Measurements from ENCODE around the gene SYPL1.
A peak's percentile ranks its signal among the peaks of the same experiment; 100 is the strongest.

SYPL1 gene

DNA sequence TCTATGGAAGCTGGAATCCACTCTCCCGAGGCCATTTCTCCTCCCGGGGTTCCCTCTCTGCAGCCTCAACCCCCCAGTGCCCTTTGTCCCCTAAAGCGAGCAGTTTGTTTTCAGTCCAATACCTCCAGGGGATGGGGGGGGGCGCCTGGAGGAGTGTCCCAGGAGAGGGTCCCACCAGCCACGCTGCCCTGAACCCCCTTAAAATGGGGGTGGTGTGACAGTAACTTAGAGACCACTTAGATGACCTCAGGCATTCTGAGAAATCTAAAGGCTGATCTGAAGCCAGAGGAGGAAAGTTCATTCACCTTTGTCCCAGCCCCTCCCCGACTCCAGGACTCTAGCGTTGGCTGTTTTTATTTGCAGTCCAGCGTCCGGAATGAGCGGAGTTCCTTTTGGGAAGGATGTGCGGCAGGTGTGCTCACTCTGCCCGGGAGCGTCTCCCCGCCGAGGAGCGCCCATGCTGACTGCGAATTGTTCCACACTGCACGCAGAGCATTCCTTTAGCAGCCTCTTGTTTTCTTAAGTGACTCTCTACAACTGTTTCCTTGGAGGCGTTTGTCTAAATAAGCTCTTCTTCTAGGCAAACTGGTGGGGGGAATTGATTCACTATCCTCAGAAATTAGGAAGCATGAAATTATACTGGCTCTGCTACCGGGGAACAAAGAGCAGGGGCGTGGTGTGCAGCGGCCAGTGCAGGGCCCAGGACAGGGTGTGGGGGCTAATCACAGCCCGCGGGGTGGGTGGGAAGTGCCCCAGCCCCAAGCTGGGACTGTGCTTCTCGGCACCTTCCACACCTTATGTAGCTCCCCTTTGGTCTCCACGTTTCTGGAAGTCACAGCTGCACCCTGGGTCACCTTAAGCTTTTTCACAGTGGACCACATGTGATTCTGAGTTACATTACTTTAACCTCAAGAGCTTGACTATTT lies 46.3 kb downstream of the SYPL1 start:
- no peak for DNase-seq (ENCODE audit: low read depth in 2 of 2)

DNA sequence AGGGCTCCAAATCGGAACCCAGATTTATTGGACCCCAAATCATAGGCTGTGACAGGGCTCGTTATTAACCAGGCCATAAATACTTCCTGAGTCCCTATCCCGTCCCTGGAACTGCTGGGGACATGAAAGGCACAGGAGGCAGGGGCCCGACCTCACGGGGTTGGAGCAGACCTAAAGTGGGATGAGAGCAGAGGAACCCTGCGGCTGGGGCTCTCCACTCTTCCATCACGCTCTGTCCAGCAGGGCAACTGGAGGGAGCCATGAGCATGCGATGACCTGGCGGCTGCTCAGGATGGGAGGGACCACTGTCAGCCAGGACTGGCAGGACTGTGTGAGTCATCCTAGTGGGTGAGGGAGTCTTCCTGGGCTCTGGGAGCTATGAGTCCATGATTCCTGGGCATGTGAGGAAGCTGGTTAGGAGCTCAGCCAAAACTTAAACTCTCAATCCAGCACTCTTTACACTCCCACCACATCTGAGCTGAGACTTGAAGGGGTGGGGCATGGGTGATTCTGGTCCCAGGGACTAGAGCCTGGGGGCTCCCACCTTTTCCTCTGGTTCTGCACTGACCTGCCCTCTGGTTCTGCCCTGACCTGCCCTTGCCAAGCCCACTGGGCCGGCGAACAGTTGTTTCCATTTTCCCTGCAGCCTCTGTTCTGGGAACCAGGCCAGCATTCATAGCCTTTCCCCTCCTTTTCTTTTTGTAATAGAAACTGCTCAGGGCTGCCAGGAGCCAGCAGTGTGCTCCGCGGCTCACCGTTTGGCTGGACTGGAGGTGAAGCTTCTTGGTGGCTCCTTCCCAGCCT lies 47.1 kb downstream of the SYPL1 start:
- no peak for DNase-seq (ENCODE audit: low read depth in 2 of 2)

DNA sequence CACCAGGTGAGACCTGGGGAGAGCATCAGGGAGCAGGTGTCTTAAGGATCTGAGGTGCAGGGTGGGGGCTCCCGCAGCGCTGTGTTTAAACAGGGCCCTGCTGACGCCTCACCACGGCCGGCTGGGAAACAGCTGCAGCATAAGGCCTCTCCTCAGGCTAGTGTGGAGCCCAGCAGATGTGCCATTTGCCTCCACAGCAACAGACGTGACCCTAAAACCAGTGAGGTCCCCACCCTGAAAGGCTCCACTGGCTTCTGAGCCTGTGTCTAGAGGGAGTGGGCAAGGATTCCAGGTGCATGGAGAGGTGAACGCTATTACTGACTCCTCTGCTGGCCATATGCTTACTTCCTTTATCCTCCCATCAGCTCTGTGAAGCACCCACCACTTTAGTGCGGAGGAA lies 47.8 kb downstream of the SYPL1 start:
- no peak for DNase-seq (ENCODE audit: low read depth in 2 of 2)

DNA sequence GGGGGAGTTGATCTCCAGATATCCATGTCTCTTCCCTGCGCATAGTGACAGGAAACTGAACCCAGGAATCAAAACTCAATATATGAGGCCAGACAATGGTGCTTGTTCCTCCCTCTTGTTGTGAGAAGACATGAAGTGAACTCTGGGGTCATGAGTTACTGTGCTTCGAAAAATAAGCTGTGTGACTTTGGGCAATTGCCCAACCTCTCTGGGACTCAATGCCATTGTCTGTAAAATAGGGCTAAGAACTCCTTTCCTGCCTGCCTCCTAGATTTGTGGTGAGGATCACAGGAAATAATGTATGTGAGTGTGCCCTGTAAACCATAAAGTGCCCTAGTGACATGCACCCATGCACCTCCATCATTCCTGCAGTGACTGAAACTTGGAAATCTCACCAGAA lies 48.4 kb downstream of the SYPL1 start:
- no peak for DNase-seq (ENCODE audit: low read depth in 2 of 2)

DNA sequence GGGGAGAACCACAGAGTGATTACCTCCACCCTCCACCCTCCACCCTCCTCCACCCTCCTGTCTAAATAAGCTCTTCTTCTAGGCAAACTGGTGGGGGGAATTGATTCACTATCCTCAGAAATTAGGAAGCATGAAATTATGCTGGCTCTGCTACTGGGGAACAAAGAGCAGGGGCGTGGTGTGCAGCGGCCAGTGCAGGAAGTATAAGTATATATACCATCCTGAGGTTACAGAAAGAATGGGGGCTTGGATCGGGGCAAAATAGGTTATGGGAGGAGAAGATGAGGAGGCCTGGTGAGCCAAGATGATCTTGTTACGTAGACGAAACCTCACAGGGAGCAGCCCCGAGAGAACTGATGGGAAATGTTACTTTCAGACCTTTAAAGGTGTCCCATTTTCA lies 49.1 kb downstream of the SYPL1 start:
- DNase-seq (ENCODE audit: low read depth in 2 of 2): no peak

DNA sequence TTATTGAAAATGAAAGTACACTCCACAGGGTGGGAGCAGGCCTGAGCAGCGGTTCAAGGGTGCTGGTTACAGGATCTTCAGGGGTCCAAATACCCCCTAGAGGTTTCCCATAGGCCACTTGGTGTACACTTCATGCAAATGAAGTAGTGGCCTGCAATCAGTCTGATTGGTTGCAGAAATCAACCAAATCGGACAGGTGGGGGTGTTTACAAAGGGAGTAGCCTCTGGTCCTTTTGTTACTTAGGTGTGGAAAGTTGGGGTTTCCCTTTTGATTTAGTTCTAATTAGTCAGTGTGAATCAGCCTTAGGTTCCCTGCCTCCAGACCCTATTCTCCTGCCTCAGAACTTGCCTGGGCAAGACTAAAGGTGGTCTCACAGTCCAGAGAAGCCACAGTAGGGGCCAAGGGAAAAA lies 49.6 kb downstream of the SYPL1 start:
- no peak for DNase-seq (ENCODE audit: low read depth in 2 of 2)

DNA sequence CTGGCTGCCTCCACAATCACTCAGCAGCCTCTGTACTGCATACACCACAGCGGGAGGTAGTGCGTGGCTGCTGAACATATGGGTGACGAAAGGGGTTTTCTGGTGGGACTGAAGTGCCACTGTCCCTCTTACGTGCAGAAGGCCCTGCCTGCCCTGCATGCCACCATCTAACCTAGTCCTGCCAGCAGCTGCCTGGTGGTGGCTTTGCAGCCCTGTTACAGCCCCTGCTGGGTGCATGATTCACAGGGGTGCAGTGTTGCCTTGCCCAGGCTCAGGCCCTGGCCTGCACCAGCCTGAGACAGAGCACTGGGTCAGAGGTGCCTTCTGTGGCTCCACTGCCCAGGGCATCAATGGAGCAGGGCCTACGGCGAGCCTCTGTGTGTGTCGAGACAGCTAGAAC lies 50.1 kb downstream of the SYPL1 start:
- DNase-seq (ENCODE audit: low read depth in 2 of 2): no peak

DNA sequence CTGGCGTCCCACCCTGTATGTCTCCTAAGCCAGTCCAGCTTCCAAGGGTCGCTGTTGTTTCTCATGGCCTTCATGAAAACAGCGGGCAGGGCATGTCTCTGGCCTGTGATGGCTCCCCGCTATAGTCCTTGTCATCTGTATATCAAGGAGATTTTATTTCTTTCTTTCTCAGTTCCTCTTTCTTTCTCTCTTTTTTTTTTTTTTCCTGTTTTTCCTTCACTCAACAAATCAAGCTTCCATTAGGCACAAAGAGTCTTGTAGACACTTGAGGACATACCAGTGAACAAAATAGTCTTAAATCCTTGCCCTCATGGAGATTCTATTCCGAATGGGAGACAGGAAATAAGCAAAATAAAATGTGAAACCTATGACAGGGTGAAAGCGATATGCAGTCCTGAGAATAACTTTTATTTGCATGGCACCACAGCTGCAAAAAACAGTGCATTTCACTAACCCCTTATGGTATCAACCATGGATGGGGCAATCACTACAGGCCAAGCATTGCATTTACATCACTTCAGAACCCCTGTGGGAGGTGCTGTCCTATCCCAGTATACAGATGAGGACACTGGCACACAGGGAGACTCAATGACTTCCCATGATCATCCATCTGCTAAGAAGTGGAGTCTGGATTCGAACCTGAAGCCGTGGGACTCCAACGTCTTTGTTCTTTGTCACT lies 50.7 kb downstream of the SYPL1 start:
- DNase-seq (ENCODE audit: low read depth in 2 of 2): no peak

DNA sequence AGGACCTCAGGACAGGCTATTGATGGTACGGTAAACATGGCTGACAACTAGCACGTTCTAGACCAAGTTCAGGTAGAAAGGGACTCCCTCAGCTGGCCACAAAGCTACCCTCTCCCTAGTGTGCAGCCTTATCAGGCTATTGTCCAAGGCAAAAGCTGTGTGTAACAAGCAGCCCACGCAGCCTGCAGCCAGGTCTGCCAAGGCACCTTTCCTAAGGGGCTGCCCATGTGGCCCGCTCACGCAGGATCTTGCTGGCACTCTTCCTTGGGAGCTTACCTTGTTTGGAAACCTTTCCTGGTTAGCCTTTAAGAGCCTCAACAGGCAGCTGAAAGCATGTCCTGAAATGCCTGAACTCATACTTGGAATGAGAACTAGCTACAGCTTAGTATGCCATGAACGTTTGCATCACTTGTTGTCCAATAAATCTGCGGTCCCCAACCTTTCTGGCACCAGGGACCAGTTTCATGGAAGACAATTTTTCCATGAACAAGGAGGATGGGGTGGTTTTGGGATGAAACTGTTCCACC lies 51.7 kb downstream of the SYPL1 start:
- no peak for DNase-seq (ENCODE audit: low read depth in 2 of 2)

DNA sequence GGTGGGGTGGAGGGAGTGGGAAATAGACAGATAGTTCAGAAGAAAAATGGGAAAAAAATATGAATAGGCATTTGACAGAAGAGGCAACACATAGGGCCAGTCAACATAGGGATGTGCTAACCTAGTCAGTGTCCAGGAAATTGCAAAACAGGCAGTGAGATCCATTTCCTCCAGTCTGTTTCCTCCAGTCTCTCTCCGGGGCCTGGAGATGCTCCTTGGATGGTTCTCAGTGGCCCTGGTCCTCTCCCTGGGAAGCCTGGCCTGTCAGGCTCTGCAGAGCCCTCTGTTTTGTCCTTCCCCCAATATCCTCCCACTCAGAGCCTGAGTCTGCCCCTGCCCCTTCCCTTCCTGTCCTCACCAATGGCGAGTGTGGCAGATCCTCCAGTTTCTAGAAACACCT lies 52.6 kb downstream of the SYPL1 start:
- no peak for DNase-seq (ENCODE audit: low read depth in 2 of 2)

DNA sequence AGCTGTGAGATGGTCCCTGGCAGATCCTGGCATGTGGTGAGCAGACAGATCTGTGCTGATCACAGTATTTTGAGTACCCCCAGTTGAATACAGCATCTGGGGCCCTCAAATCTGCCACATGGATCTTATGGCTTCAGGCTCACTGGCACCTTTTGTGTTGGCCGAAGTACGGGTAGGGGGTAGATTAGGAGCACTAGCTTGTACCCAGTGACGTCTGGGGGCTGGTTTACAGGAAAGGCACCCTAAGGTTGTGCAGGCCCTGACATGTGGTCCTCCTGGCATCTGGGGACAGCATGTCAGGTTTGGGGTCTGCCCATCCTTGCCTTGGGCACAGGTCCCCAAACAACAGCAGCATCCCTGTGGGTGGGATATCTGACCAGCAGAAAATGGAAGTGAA lies 53.2 kb downstream of the SYPL1 start:
- DNase-seq (ENCODE audit: low read depth in 2 of 2): no peak

DNA sequence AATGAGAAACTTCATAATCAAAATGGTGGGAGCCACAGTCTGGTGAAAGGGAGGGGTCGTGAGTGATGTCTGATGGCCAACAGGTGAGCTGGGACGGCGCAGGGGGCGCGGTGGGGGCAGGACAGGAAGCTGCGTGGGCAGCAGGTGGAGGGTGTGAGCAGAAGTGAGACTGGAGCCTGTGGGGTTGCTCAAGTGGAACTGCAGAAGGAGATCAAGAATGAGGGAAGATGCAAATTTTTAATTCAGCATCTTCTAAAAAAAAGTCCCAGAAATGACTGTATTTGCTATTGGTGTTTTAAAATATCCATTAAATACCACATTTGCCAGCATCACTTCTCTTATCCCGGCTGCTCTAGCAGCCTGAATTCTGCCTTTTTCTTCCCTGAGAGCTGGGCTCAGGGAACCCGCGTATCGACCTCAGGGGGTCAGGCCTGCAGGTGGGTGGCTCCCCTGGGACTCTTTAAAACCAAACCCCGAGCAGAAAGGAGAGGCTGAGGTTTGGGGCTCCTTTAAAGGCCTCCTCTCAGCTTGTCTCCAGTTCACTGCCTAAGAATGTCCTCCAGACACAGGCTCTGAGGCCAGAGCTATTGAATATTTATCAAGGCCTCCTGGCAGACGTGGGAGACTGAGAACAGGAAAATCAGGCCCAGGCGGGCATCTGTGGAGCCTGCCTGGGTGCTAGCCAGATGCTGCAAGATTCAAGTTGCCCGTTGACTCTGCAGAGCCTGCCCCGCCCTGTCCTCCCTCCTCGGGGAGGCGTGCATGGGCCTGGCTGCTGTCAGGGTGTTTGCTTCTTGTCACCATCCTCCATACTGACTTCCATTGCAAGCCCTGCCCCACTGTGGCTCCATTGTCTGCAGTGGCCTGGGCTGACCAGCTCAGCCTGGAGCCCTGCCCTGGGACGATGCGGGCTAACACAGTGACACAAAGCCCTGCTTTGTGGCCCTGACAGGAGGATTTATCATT lies 53.9 kb downstream of the SYPL1 start:
- no peak for DNase-seq (ENCODE audit: low read depth in 2 of 2)

DNA sequence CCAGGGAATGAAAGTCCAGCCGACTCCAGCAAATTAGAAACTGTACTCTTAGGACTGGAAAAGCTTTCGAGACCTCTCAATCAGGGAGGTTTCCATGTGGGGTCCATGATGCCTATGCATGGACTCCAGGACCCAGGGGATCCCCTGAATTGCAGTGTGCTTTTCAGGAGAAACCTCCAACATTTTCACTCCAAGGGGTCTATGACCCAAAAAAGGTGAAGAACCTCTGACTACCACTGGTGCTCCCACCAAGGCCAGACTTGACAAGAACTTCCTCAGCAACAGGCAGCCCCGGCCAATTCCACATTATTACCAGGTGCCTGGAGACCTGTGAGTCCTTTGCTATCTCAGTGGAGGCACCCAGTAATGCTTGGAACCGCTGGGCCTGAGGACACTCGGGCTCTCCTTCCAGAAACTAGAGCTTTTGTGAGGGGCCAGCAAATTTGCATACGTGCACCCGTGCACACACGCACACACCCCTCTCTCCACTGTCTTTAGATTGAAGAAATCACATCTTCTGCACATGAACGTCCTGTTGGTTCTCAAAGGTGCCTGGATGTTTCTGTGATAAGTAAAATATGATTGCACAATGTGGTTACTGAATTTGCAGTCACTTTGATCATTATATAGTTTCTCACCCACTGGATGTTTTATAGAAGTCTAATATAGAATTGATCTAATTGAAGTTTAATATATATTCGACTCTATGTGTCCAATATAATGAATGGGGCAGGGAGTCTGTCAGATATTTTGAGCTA lies 54.7 kb downstream of the SYPL1 start:
- no peak for DNase-seq (ENCODE audit: low read depth in 2 of 2)

DNA sequence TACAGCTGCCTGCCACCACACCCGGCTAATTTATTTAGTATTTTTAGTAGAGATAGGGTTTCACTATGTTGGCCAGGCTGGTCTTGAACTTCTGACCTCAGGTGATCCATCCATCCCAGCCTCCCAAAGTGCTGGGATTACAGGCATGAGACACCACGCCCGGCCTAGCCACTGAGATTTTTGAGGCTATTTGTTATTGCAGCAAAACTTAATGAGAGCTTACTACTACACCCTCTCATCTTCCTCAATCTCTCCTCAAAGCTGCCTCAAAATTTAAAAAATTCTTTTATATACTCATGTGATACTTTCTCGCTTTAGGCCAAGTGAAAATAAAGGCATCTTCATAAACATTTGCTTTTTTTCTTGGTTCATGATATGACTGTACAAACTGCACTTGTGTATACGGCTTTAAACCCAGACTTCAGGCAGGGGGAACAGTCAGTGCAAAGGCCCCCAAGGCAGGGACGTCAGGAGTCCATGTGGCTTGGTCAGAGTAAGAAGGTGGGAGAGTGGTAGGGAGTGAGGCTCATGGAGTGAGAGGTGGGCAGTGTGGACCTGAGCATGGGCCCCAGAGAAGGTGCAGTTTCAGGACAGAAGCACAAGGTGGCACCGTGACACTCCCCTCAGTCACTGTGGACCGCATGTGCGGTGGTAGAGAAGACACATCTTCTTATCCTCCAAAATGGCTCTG lies 55.5 kb downstream of the SYPL1 start:
- DNase-seq (ENCODE audit: low read depth in 2 of 2): peak; percentile 33 to 35

DNA sequence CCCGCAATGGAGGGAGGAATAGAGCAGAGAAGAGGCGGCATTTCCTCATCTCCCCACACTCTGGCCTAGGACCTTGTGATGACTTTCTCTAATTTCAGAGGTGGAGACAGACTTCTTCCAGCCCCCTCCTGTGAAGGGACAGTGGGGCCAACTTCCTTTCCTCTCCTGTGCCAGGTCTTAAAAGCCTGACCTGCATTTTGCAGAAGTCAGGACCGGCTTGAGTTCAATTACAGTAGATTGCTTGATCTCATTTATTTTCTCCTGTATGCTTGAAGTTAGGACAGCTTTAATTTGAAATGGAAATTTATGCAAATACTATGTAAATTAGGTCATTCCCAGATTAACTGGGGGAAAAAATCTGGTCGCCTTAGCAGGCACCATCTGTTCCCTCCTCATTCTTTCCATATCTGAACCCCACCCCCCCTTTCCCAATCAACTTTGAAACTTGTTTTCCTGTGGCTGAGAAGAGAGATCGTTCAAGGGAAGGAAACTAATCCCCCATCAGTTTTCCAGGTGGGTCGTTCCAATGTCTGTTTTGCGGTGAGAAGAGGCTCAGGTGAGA lies 57.1 kb downstream of the SYPL1 start:
- no peak for DNase-seq (ENCODE audit: low read depth in 2 of 2)

DNA sequence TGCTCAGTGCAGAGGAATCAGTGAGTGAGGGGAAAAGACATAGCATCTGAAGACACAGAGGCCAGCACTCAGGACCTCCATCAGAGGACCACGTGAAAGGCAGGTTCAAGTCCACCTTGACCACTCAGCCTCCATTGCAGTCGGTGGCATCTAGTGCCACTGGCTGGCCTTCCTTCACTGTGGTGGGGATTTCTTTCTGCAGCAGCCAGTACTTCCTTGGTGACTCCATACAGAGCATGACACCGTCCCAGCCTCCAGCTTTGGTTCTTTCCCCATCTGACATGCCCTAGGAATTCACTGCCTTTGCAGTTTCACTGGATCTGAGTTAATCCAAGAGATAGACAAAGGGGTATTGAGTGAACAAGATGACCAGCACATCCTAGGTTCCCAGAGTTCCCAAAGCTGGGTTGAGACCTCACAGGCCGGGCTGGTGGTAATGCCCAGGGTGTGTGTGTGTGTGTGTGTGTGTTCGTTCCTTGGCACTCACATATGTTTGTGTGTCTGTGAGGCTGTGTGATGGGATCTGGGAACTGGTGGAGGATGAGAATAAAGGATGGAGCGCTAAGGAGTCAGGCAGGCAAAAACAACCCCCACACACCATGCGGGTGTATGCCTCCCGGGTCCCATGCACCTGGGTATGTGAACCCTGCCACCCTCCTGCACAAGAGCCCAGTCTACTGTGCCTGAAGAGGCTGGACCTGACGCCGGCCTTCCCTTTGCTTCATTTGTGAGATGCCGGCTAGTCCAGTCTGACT lies 57.8 kb downstream of the SYPL1 start:
- no peak for DNase-seq (ENCODE audit: low read depth in 2 of 2)

DNA sequence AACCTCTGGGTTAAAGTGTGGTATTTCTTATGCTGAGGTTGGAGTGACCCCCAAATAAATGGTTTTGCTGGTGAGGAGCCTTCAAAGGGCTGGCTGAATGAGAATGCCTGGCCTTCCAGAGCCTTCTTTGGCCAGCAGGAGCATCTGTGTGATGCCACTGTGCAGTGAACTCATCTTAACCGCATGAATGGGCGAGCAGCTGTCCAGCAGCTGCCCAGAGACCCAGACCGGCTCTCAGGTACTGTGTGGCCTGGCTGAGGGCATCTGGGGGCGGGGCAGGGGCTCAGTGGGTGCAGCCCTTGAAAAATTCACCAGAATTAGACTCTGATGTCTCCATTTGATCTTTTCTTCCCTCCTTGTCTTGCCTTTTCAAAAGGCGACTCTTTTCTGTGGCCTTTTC lies 59.0 kb downstream of the SYPL1 start:
- DNase-seq (ENCODE audit: low read depth in 2 of 2): no peak

DNA sequence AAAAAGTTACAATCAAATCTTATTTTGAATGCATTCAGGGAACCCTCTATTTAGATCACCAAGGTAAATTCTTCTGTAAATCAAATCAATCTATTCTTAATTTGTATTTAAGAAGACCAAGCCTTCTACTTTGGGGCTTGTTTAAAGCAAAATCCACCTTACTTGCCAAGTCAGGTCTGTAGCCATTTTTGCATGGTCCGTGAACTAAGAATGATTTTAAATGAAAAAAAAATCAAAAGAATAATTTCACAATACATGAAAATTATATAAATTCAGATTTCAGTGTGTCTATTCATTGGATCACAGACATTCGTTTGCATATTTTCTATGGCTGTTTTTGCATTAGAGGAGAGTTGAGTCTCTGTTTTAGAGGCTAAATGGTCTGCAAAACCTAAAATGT lies 59.4 kb downstream of the SYPL1 start:
- DNase-seq (ENCODE audit: low read depth in 2 of 2): no peak

DNA sequence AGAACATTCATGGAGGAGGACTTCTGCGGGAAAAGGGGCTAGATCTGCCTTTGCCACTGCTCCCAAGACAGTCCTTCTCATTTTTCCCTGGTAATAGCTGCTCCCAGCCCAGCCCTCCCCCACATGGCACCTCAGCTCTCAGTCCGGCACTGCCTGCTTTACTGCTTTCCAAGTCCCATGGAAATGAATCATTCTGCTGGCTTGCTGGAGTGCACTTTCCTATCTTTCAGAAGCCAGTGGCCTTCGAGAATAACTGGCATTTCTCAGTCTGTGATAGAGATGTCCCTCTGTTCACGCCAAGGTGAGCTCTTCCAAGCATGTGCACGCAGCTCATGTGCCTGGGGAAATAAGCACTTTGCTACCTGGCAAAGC lies 61.4 kb downstream of the SYPL1 start:
- no peak for DNase-seq (ENCODE audit: low read depth in 2 of 2)

Data from stimulated activated CD4-positive, alpha-beta T cell treated with anti-CD3 and anti-CD28 coated beads, Interleukin-1b, Interleukin-23, amount 100 ng/mL, for 1 hour (primary cell).